HG03342 (cell line): ENCODE data around the gene CD14.
"Not testable (repeated sequence)": the region's sequence is repeated elsewhere in the genome, so short reads cannot be mapped to it uniquely, and the experiment has no call there.

Experiments used
- ATAC-seq: cut with Tn5 transposase; IDR thresholded peaks from one replicate; pipeline ENCODE4 v1.9.1; 2021; ENCODE audit warnings: mild to moderate bottlenecking, moderate library complexity; ENCODE audit not compliant: unreplicated experiment

CD14 gene

DNA sequence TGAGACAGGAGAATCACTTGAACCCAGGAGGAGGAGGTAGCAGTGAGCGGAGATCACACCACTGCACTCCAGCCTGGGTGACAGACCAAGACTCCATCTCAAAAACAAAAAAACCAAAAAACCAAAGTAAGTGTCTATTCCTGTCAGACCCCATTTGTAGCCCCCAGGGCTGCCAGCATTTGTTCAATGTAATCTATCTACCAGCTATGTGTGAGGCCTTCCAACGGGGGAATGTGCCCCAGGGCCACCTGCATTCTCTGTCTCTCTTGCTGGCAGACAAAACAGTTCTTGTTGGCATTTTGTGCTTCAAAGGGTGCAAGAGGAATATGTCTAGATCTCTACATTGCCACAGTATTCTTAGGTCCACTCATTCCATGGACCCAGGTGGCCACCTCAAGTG lies 34.1 kb downstream of the CD14 start:
- ATAC-seq = no peak

DNA sequence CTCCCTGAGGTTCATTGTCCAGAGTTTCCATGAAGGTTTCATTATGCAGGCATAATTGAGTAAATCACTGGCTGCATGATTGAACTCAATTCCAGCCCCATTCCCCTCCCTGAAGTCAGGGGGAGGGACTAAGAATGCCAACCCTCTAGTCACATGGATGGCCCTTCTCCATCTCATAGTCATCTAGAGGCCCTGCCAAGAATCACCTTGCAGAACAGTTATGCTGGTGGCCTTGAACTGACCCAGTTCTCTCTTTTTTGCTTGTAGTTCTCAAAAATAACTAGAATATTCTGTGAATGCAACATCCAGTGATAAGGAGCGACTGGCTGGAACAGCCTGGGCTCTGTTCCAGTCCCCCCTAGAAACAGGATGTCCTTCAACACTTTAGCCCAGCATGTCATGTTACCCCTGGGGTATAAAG lies 36.6 kb downstream of the CD14 start:
- no peak for ATAC-seq

DNA sequence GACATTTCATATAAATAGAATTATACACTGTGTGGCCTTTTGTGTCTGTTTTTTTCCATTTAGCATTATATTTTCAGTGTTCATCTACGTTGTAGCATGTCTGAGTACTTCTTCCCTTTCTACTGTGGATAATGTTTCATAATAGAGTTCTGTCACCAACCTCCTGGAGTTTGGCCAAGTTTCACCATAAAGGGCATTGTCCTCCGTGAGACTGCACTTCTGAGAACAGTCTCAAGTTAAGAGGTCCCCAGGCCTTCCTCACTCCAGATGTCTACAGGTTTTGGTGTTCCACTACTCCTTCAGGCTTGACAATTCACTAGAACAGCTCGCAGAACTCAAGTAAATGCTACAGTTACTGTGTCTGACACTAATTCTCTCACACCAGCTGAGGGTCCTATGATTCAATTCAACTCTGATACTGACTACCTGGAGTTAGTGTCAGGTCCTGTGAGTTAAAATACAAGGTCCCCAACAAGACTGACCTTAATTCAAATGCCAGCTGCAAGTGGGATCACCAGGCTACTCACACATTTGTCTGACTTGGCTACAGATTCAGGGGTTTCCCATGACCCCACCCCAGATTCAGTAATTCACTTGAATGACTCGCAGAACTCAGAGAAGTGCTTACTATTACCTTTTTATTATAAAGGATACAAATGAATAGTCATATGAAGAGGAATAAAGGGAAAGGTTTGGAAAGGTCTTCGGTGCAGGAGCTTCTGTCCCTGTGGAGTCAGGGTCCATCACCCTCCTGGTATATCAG lies 37.3 kb downstream of the CD14 start:
- no peak for ATAC-seq

DNA sequence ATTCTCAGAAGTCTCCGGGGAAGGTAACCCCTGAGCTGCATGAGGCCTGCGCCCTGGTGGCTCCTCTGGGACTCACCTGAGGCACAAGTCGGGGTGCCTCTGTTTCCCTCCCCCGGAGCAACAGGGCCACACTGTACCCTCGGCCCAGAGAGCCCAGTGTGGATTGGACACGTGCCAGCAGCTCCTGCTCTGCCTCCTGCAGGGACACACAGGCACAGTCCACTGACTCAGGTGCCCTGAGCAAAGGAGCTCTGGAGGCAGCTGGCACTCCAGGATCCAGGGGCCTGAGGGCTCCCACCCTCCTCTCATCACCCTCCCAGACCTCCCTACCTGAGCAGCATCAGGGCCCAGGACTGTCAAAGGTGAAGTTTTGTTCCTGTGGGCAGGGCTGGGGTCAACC lies 38.8 kb downstream of the CD14 start:
- no peak for ATAC-seq

DNA sequence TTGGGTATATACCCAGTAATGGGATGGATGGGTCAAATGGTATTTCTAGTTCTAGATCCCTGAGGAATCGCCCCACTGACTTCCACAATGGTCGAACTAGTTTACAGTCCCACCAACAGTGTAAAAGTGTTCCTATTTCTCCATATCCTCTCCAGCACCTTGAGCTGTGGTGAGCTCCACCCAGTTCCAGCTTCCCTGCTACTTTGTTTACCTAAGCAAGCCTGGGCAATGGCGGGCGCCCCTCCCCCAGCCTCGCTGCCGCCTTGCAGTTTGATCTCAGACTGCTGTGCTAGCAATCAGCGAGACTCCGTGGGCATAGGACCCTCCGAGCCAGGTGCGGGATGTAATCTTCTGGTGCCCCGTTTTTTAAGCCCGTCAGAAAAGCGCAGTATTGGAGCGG lies 39.9 kb downstream of the CD14 start:
- ATAC-seq = not testable (repeated sequence)

GRCh38 chr5:140591747-140592372 lies 41.1 kb downstream of the CD14 start:
- ATAC-seq = no peak

GRCh38 chr5:140590861-140591260 lies 42.1 kb downstream of the CD14 start:
- no peak for ATAC-seq

DNA sequence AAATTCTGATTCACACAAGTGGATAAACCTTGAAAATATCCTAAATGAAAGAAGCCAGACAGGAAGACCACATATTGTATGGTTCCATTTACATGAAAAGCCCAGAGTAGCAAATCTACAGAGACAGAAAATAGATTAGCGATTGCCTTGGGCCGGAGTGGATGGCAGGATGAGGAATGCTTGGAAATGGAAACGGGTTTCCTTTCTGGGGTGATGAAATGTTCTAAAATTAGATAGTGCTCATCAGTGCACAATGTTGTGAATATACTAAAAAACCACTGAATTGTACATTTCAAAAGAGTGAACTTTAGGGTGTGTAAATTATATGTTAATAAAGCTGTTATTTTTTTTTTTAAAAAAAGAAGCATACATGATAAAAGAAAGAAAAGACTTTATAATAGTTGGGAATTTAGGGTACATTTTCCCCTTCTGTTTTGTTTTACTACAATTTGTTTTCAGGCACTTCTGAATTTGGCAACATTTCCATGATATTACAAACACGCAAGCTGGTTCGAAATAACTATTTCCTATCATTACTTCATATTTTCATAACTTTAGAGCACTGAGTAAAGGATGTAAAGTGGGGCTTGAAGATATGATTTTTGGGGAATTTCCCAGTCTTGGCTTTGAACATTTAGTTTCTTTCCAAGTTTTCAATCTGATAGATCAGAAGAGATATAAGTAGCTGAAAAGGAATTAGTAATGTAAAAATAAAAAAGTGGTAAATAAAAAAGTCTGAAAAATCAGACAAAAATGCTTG lies 44.5 kb downstream of the CD14 start:
- no peak for ATAC-seq

GRCh38 chr5:140587495-140587894 lies 45.5 kb downstream of the CD14 start:
- ATAC-seq = no peak
